ENCODE measurements around the gene EFCAB12.
A peak's percentile ranks its signal among the peaks of the same experiment; 100 is the strongest.
"Not testable (repeated sequence)": the region's sequence is repeated elsewhere in the genome, so short reads cannot be mapped to it uniquely, and the experiment has no call there.

Gene EFCAB12

DNA sequence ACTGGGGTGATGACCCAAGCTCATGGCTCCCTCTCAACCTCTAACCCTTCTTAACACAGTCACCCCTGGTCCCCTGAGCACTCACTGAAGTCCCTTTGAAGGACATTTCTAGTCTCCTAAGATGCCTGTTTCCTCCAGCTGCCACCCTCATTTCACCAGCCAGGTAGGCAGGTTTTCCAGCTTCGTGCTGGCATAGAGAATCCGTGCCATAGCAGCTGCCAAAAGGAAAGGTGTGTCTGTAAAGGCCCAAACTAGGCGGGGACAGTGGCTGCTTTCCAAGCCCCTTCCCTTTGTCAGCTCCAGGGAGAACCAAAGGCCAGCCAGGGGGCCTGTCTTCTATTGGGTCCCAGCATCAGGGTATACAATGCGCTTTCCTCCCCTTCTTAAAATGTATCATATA, 36.9 kb downstream of the EFCAB12 start:
- DNase-seq = not testable (repeated sequence)

- DNase-seq = no peak
These were observed 38.9 kb downstream of the EFCAB12 start for GRCh38 chr3:129389572-129389937.

DNA sequence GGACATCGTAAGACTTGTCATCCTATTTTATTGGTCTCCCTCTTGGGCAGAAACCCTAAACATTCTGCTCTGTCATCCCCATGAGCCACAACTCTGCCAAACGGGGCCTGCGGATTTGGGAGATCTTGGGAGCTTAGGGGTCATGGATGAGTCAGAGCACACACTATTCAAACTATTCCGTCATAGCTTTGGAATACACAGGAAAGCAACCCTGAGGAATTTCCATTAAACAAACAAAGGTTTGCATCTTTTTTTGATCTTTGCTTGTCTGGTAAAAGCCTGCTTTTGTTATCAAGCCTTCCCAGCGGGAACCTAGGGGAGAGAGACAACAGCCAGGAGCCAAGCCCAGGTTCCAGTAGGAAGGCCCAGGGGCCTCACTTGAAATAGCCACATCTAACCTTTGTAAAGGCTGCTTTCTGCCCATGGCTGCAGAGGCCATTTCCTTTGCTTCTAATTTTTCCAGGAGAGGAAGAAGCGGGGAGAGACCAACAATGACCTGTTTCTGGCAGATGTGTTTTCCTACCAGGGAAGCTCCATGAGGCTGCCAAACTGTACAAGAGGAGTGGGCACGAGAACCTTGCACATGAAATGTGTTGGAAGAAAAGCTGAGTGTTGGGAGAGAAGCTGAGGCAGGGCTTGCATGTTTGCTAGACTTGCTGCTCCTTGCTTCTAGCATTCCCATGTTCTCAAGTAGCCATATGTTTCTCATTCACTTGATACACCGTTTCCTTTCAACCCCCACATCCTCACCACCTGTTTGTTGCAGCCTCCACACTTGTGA, 39.5 kb downstream of the EFCAB12 start:
- not testable (repeated sequence) for DNase-seq

GRCh38 chr3:129387487-129387886, 40.9 kb downstream of the EFCAB12 start:
- no peak for DNase-seq

DNA sequence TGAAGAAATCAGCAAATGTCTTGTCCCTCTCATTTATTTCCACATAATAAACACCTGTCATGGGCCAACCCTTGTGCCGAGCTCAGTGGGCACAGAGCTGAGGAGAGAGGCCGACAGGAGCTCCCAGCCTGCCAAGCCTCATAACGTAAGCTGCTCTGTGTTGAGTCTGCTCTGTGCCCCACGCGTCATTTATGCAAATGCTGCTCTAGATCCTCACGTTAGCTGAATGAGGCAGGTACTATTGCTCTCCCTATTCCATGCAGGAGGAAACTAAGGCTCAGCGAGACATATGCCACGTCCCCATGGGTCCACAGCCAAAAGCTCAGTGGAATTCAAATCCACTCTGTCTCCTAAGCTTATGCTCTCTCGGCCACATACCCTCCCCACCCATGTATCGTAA, 41.5 kb downstream of the EFCAB12 start:
- no peak for DNase-seq

DNA sequence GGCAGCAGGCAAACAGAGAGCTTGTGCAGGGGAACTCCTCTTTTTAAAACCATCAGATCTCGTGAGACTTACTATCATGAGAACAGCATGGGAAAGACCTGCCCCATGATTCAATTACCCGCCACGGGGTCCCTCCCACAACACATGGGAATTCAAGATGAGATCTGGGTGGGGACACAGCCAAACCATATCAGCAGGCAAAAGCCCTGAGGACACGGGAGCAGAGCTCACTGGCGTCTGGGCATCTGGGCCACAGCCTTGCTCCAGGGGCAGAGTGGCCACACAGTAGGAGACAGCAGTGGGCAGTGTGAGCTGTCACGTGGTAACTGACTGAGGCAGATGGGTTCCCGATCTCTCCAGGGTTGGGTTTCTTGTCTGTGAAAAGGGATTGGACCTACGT, 42.9 kb downstream of the EFCAB12 start:
- DNase-seq = not testable (repeated sequence)

- no peak for DNase-seq
These were observed 43.7 kb downstream of the EFCAB12 start for GRCh38 chr3:129384594-129385323.

- not testable (repeated sequence) for DNase-seq
These were observed 44.3 kb downstream of the EFCAB12 start for GRCh38 chr3:129384103-129384502.

DNA sequence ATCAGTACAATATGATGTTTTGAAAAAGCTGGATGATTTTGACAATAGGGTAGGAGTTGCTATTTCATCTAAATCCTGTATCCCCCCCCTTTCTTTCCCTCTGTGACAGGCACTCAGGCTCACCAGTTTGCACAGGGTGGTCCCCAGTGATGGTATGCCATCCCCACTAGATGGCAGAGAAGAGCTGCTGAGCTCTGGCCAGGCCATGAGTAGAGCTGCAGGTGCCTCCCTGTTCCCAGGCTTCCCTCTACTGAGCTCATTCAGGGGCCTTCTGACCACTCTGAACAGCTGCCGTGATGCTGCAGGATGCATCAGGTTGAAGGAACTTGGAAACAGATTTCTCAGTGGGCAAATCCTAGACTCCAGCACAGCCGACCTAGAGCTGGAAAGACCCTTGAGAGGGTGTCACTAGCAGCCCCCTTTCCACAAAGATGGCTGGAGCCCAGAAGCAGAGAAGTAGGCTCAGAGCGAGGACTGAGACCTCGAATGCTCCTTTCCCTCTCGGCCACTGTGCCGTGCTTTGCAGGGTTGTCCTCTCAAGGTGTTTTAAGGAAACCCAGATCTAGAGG, 45.1 kb downstream of the EFCAB12 start:
- DNase-seq = peak; percentile 42

DNA sequence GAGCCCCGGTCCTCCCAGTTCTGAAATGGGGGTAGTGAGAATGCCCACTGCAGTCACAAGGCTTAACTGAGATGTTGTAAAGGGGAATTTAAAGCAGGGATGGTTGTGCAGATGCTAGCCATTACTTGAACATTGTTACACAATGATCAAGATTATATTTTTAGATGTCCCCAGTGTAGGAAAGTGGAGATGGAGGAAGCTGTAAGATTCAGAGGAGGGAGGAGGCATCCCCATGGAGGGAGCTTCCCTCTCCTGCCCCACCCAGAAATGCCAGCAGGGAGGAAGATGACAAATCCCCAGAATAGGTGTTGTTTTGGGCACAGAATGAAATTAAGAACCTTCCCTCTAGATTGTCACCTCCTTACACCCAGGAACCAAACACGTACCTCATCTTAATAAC, 46.1 kb downstream of the EFCAB12 start:
- DNase-seq = no peak

- DNase-seq = no peak
These were observed 48.7 kb downstream of the EFCAB12 start for GRCh38 chr3:129379582-129380358.

- DNase-seq = no peak
These were observed 49.5 kb downstream of the EFCAB12 start for GRCh38 chr3:129378949-129379348.

- no peak for DNase-seq
These were observed 50.8 kb downstream of the EFCAB12 start for GRCh38 chr3:129377615-129378014.

DNA sequence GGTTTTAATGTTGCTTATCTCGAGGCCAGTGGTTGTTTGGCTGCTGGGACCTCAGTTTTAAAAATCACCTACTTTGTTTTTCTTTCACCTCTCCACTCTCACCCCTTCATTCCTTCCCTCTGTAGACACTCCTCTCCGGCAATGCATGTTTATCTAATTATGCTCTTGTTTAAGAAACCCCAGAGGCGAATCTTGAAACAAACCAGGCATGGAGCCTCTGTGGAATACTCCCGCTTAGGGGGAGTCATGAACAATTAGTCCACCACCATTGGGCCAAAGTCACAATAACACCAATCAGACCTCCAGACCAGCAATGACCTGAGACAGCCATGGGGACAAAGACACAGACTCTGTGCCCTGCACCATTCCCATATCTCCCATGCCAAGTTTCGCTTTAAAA, 53.3 kb downstream of the EFCAB12 start:
- DNase-seq = no peak

- DNase-seq = no peak
These were observed 57.2 kb downstream of the EFCAB12 start for GRCh38 chr3:129371041-129371826.

DNA sequence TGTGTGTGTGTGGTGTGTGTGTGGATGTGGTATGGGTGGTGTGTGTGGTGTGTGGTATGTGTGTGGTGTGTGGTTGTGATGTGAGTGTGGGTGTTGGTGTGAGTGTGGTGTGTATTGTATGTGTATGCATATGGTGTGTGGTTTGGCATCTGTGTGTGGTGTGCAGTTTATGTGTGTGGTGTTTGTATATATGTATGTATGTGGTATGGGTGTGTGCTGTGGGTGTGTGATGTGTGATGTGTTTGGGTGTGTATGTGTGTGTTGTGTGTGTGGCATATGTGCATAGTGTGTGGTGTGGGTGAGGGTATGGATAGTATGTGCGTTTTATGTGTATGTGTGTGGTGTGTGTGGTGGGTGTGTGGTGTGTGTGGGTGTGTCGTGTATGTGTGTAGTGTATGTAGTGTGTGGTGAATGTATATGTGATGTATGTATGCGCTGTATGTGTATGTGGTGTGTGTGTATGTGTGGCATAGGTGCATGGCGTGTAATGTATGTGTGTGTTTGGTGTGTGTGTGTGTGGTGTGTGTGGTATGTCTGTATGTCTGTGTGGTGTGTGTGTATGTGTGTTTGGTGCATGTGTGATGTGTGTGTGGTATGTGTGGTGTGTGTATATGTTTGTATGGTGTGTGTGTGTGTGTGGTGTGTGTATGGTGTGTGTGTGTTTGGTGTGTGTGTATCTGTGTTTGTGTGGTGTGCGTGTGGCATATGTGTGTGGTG, 58.0 kb downstream of the EFCAB12 start:
- no peak for DNase-seq

DNA sequence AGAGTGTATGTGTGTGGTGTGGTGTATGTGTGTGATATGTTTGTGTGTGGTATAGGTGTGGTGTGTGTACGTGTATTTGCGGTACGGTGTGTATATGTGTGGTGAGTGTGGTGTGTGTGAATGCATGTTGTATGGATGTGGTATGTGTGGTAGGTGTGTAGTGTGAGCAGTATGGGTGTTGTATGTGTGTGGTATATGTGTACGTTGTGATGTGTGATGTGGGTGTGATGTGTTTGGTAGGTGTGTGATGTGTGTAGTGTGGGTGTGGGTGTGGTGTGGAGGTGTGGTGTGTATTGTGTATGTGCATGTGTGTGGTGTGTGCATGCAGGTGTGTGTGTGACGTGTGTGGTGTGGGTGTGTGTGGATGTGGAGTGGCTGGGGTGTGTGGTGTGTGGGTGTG, 58.7 kb downstream of the EFCAB12 start:
- DNase-seq = no peak

DNA sequence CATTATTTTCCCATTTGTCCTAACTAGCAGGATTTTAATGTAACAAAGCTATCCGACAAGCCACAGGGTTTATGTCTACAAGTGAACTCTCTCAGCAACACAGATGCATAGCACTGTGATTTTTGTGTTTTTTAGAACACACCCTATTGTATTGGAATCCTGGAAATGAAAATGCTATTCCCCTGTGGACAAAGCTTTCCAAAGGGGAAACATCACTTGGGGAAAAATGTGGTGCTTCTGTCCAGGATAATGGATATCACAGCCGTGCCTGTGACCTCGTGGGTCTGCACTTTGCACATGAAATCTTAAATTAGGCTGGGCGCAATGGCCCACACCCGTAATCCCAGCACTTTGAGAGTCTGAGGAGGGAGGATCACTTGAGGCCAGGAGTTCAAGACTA, 60.6 kb downstream of the EFCAB12 start:
- DNase-seq = no peak

DNA sequence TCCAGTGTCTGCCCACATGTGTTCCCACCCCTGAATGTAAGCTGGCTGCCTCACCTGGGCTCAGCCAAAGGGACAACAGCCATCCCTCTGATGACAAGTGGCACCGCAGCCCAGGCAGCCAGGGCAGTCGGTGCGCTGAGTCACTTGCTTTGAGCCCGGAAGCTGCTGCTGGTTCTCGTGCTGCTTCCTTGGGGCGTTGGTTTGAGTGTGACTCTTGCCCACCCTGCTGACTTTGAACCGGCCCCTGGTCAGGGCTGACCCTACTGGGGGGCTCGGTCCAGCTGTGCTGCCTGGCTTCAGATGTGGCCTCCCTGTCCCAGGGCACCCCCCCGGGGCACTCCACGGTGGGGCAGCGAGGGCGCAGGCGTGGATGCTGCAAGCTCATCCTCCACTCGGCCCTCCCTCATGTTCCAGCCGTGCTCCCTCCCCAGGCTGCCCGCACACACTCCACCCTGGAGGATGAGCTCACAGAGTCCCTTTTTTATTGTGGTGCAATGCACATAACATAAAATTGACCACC, 62.1 kb downstream of the EFCAB12 start:
- DNase-seq = no peak

- no peak for DNase-seq
These were observed 62.9 kb downstream of the EFCAB12 start for GRCh38 chr3:129365296-129366136.

- not testable (repeated sequence) for DNase-seq
These were observed 63.6 kb downstream of the EFCAB12 start for GRCh38 chr3:129364811-129365210.

All from CD4-positive, alpha-beta T cell treated with Interleukin-15 for 1 hour (primary cell).